Measurements from ENCODE around the gene DMP1.
"Not testable (repeated sequence)": the region's sequence is repeated elsewhere in the genome, so short reads cannot be mapped to it uniquely, and the experiment has no call there.

Gene DMP1

GRCh38 chr4:87690947-87691346 lies 40.9 kb downstream of the DMP1 start:
- DNase-seq: not testable (repeated sequence)

GRCh38 chr4:87692060-87692459 lies 42.0 kb downstream of the DMP1 start:
- DNase-seq: not testable (repeated sequence)

GRCh38 chr4:87697272-87697671 lies 47.2 kb downstream of the DMP1 start:
- no peak for DNase-seq

GRCh38 chr4:87697945-87698344 lies 47.9 kb downstream of the DMP1 start:
- DNase-seq: no peak

GRCh38 chr4:87698394-87698793 lies 48.3 kb downstream of the DMP1 start:
- no peak for DNase-seq

GRCh38 chr4:87704001-87704400 lies 53.9 kb downstream of the DMP1 start:
- DNase-seq: no peak

GRCh38 chr4:87707279-87707918 lies 57.3 kb downstream of the DMP1 start:
- no peak for DNase-seq

Data from eye (tissue), 1 donor.